H9 (cell line): ENCODE measurements around the gene FRY. TPM values are rescaled to one million over a fixed set of nuclear protein-coding genes. Genes with fewer than 3 reads are reported as not detected.

Experiments used
- DNase-seq: peaks from one replicate; pipeline ENCODE4 v3.0.0-alpha.2; 2017
- H2AFZ ChIP-seq: one replicate; pipeline ENCODE4 v1.6.1; 2013; ENCODE audit warnings: mild to moderate bottlenecking, low read length, control low read depth, moderate library complexity
- H2AK5ac ChIP-seq: 2 replicates; pipeline ENCODE4 v1.6.1; 2013; ENCODE audit warnings: low read length, control low read depth, mixed read lengths; ENCODE audit not compliant: insufficient read length
- H2BK120ac ChIP-seq: one replicate; pipeline ENCODE4 v1.6.1; 2013; ENCODE audit warnings: low read depth, mild to moderate bottlenecking, low read length, control low read depth, inconsistent platforms; ENCODE audit not compliant: poor library complexity, severe bottlenecking
- H2BK12ac ChIP-seq: 2 replicates; pipeline ENCODE4 v1.6.1; 2013; ENCODE audit warnings: low read length, control low read depth, mixed read lengths, low read depth; ENCODE audit not compliant: insufficient read length
- H2BK15ac ChIP-seq: 2 replicates; pipeline ENCODE4 v1.6.1; 2013; ENCODE audit warnings: low read depth, low read length, control low read depth
- H2BK20ac ChIP-seq: one replicate; pipeline ENCODE4 v1.6.1; 2013; ENCODE audit warnings: low read depth, mild to moderate bottlenecking, low read length, control low read depth, inconsistent platforms; ENCODE audit not compliant: poor library complexity, severe bottlenecking
- H2BK5ac ChIP-seq: 2 replicates; pipeline ENCODE4 v1.6.1; 2013; ENCODE audit warnings: low read length, control low read depth, mixed read lengths; ENCODE audit not compliant: insufficient read length
- H3K14ac ChIP-seq: 2 replicates; pipeline ENCODE4 v1.6.1; 2013; ENCODE audit warnings: low read length, control low read depth; ENCODE audit not compliant: insufficient read depth
- H3K18ac ChIP-seq: 2 replicates; pipeline ENCODE4 v1.6.1; 2013; ENCODE audit warnings: low read depth, mild to moderate bottlenecking, mixed read lengths, low read length, control low read depth; ENCODE audit not compliant: insufficient read length
- H3K23ac ChIP-seq: 2 replicates; pipeline ENCODE4 v1.6.1; 2013; ENCODE audit warnings: low read length, control low read depth, mixed read lengths, low read depth; ENCODE audit not compliant: insufficient read length
- H3K23me2 ChIP-seq: 2 replicates; pipeline ENCODE4 v1.6.1; 2013; ENCODE audit warnings: low read depth, mild to moderate bottlenecking, mixed read lengths, low read length, control low read depth; ENCODE audit not compliant: insufficient read length, poor library complexity, severe bottlenecking
- H3K27ac ChIP-seq: 2 replicates; pipeline ENCODE4 v1.5.1; 2013; ENCODE audit warnings: low read length, control low read depth, mixed read lengths, low read depth; ENCODE audit not compliant: insufficient read length
- H3K27me3 ChIP-seq: 2 replicates; pipeline ENCODE4 v1.6.1; 2013; ENCODE audit warnings: low read length, control low read depth, inconsistent platforms; ENCODE audit not compliant: insufficient read depth
- H3K4ac ChIP-seq: 2 replicates; pipeline ENCODE4 v1.6.1; 2013; ENCODE audit warnings: low read depth, mild to moderate bottlenecking, control low read depth, inconsistent platforms, low read length, moderate library complexity
- H3K4me1 ChIP-seq: 2 replicates; pipeline ENCODE4 v1.6.1; 2013; ENCODE audit warnings: low read length, control low read depth, inconsistent platforms; ENCODE audit not compliant: insufficient read depth
- H3K4me2 ChIP-seq: 2 replicates; pipeline ENCODE4 v1.6.1; 2013; ENCODE audit warnings: low read length, control low read depth, mixed read lengths; ENCODE audit not compliant: insufficient read length, insufficient read depth
- H3K56ac ChIP-seq: 2 replicates; pipeline ENCODE4 v1.6.1; 2013; ENCODE audit warnings: low read depth, mild to moderate bottlenecking, mixed read lengths, low read length, control low read depth; ENCODE audit not compliant: insufficient read length
- H3K79me1 ChIP-seq: 2 replicates; pipeline ENCODE4 v1.6.1; 2013; ENCODE audit warnings: low read depth, mild to moderate bottlenecking, moderate library complexity, low read length, control low read depth, inconsistent platforms; ENCODE audit not compliant: insufficient read depth, poor library complexity, severe bottlenecking
- H3K79me2 ChIP-seq: 2 replicates; pipeline ENCODE4 v1.6.1; 2013; ENCODE audit warnings: low read length, control low read depth, inconsistent platforms; ENCODE audit not compliant: insufficient read depth
- H3K9ac ChIP-seq: 2 replicates; pipeline ENCODE4 v1.6.1; 2013; ENCODE audit warnings: low read length, control low read depth, mixed read lengths; ENCODE audit not compliant: insufficient read length; ENCODE audit errors: extremely low read depth
- H3K9me3 ChIP-seq: one replicate; pipeline ENCODE4 v1.6.1; 2013; ENCODE audit warnings: low read depth, low read length, inconsistent platforms; ENCODE audit not compliant: control insufficient read depth
- H3T11ph ChIP-seq: one replicate; pipeline ENCODE4 v1.6.1; 2013; ENCODE audit warnings: mild to moderate bottlenecking, low read length, control low read depth, inconsistent platforms
- H4K20me1 ChIP-seq: one replicate; pipeline ENCODE4 v1.6.1; 2013; ENCODE audit not compliant: control insufficient read depth, insufficient read length, insufficient read depth
- H4K5ac ChIP-seq: 2 replicates; pipeline ENCODE4 v1.6.1; 2013; ENCODE audit warnings: low read depth, mild to moderate bottlenecking, mixed read lengths, low read length, control low read depth; ENCODE audit not compliant: insufficient read length
- H4K8ac ChIP-seq: replicated peaks from 2 replicates; pipeline ENCODE4 v1.6.1; 2013; ENCODE audit warnings: low read length, control low read depth, mixed read lengths, low read depth; ENCODE audit not compliant: insufficient read length
- H4K91ac ChIP-seq: 2 replicates; pipeline ENCODE4 v1.6.1; 2013; ENCODE audit warnings: low read depth, mild to moderate bottlenecking, moderate library complexity, mixed read lengths, low read length, control low read depth; ENCODE audit not compliant: insufficient read length
- H3K27ac Mint-ChIP-seq, 3 experiments: 2 replicates in 2 of 3; 3 replicates in 1 of 3; pipeline ENCODE4 v1.8.0; 2020 to 2021; ENCODE audit warnings: mixed read lengths in 3 of 3, mild to moderate bottlenecking in 1 of 3, moderate library complexity in 1 of 3
- H3K27me3 Mint-ChIP-seq: 2 replicates; pipeline ENCODE4 v1.8.0; 2021; ENCODE audit warnings: low read depth, mild to moderate bottlenecking, moderate library complexity, mixed read lengths
- H3K36me3 Mint-ChIP-seq, 3 experiments: 2 replicates in 2 of 3; 3 replicates in 1 of 3; pipeline ENCODE4 v1.8.0; 2020 to 2021; ENCODE audit warnings: low read depth in 3 of 3, mixed read lengths in 3 of 3; ENCODE audit not compliant: insufficient read depth in 1 of 3
- H3K4me1 Mint-ChIP-seq, 2 experiments: 2 replicates each; pipeline ENCODE4 v1.8.0; 2020; ENCODE audit warnings: mixed read lengths in 2 of 2
- H3K4me3 Mint-ChIP-seq, 2 experiments: 2 replicates in 1 of 2; 3 replicates in 1 of 2; pipeline ENCODE4 v1.8.0; 2020 to 2021; ENCODE audit warnings: mild to moderate bottlenecking in 2 of 2, mixed read lengths in 2 of 2, moderate library complexity in 1 of 2
- H3K9me3 Mint-ChIP-seq, 2 experiments: 2 replicates in 1 of 2; 3 replicates in 1 of 2; pipeline ENCODE4 v1.8.0; 2020; ENCODE audit warnings: mild to moderate bottlenecking in 2 of 2, mixed read lengths in 2 of 2, moderate library complexity in 1 of 2
- CTCF ChIP-seq: fragments of 200-600 bp; sonication (generic); conservative IDR thresholded peaks from 3 replicates; pipeline ENCODE4 v1.8.0; 2021; ENCODE audit warnings: antibody characterized with exemption, mild to moderate bottlenecking
- WGBS: extraction: QIAGEN DNeasy Blood & Tissue Kit; methylation state at CpG from one replicate; pipeline ENCODE4 v1.1.7; 2013; ENCODE audit warnings: missing lambda C conversion rate, low lambda C conversion rate, mixed read lengths; ENCODE audit not compliant: insufficient read length; ENCODE audit errors: extremely low coverage; 5-methylcytosine and 5-hydroxymethylcytosine counted together
- total RNA-seq: library from RNA; stranded (reverse); gene quantifications from 2 replicates; pipeline ENCODE4 v1.2.1, GENCODE V29; 2021

FRY gene
- total RNA-seq, 1 experiment from 2014 or later, result 5.2 TPM

- no peak overlapping the region for H3K4me2 ChIP-seq
- H3K79me2 ChIP-seq, result no peaks in the 10 kb centered on the region
- H3K23ac ChIP-seq, result no peak overlapping the region
- H3K4me3 Mint-ChIP-seq, result no peak overlapping the region
- H3K36me3 Mint-ChIP-seq, result no peaks in the 10 kb centered on the region
- no peaks in the 10 kb centered on the region for H3K9me3 ChIP-seq
- no peak overlapping the region for H3K18ac ChIP-seq
- no peak overlapping the region for H2BK12ac ChIP-seq
- WGBS, result no CpG with 5 or more reads among the region's 5 CpGs
- no peak overlapping the region for H2AK5ac ChIP-seq
- H4K20me1 ChIP-seq, result no peaks in the 10 kb centered on the region
- no peaks in the 10 kb centered on the region for H3K27me3 ChIP-seq
- no peak for DNase-seq
- no peak overlapping the region for H4K91ac ChIP-seq
- H2BK5ac ChIP-seq, result no peak overlapping the region
- no peak overlapping the region for H2BK120ac ChIP-seq
- peak overlapping the region in 2 of 3 experiments; percentile 10 to 11; a peak in 3 of 7 replicates for H3K27ac Mint-ChIP-seq
- H3K14ac ChIP-seq, result no peak overlapping the region
- no peaks in the 10 kb centered on the region for H3K9me3 Mint-ChIP-seq
- no peaks in the 10 kb centered on the region for H3K27me3 Mint-ChIP-seq
- H3K4ac ChIP-seq, result no peak overlapping the region
- H3K79me1 ChIP-seq, result no peaks in the 10 kb centered on the region
- no peaks in the 10 kb centered on the region; the same call in 1 of the 2 replicates for H3K4me1 ChIP-seq
- H3K27ac ChIP-seq, result no peak overlapping the region
- no peaks in the 10 kb centered on the region for H3K23me2 ChIP-seq
- peaks cover 13 to 16% of the 10 kb centered on the region in 2 experiments for H3K4me1 Mint-ChIP-seq
- H3T11ph ChIP-seq, result no peak overlapping the region
- no peak overlapping the region for H2BK20ac ChIP-seq
- no peak overlapping the region for H3K56ac ChIP-seq
- H4K8ac ChIP-seq, result no peak overlapping the region
- no peak overlapping the region for H2AFZ ChIP-seq
- H4K5ac ChIP-seq, result no peak overlapping the region
- no peak overlapping the region for H3K9ac ChIP-seq
- no peak overlapping the region for H2BK15ac ChIP-seq
- TF ChIP-seq CTCF, result no peak
Observed at GRCh38 chr13:32206097-32206740, 174.6 kb downstream of the FRY start.
